Omental fat pad (tissue), 4 donors: ENCODE measurements around the gene LPAR6. TPM values are rescaled to one million over a fixed set of nuclear protein-coding genes. Genes with fewer than 3 reads are reported as not detected.
"Not testable (repeated sequence)": the region's sequence is repeated elsewhere in the genome, so short reads cannot be mapped to it uniquely, and the experiment has no call there.

Experiments used
- ATAC-seq: fragments of 150-250 bp; one replicate; pipeline ENCODE4 v1.9.1; 2016; ENCODE audit warnings: mild to moderate bottlenecking, moderate library complexity; ENCODE audit not compliant: low FRiP score
- DNase-seq: peaks from one replicate; pipeline ENCODE4 v3.0.0-alpha.2; 2019; ENCODE audit warnings: low spot score
- total RNA-seq, 4 donors: library from RNA; depleted of rRNA; stranded (reverse); fragments of >200 nt; gene quantifications; one replicate each; pipeline ENCODE4 v1.1.0, GENCODE V29; 2016
- TF ChIP-seq, protein P1 (sequence below), 3 donors: fragments of 450-650 bp; IDR thresholded peaks; one replicate each; pipeline ENCODE4 v1.5.1; 2016 to 2017; ENCODE audit warnings: antibody characterized with exemption in 3 of 3, mild to moderate bottlenecking in 3 of 3, moderate library complexity in 2 of 3

The LPAR6 gene
- total RNA-seq, 4 donors from 2014 or later, result 19.0 to 87.6 (median 33.4) TPM

DNA sequence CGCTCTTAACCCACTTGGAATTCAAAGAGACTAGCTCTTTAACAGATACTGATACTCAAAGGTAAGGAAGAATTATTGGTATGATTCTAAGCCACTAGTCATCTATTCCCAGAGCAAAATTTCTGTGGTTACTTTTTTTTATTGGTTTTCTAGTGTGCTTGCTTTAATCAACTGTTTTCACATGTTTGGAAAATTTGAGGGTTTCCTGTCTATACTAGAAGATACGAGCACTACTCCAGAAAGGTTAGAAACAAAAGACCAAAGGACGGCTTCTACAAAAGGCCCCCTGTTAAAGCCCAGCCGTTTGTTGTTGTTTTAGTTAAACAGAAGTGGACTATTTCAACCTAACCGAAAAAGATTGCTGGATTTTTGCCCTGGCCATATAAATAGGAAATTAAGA lies 18.5 kb upstream of the LPAR6 start:
- DNase-seq (no peak), ATAC-seq (no peak)
- TF ChIP-seq, protein P1, sequence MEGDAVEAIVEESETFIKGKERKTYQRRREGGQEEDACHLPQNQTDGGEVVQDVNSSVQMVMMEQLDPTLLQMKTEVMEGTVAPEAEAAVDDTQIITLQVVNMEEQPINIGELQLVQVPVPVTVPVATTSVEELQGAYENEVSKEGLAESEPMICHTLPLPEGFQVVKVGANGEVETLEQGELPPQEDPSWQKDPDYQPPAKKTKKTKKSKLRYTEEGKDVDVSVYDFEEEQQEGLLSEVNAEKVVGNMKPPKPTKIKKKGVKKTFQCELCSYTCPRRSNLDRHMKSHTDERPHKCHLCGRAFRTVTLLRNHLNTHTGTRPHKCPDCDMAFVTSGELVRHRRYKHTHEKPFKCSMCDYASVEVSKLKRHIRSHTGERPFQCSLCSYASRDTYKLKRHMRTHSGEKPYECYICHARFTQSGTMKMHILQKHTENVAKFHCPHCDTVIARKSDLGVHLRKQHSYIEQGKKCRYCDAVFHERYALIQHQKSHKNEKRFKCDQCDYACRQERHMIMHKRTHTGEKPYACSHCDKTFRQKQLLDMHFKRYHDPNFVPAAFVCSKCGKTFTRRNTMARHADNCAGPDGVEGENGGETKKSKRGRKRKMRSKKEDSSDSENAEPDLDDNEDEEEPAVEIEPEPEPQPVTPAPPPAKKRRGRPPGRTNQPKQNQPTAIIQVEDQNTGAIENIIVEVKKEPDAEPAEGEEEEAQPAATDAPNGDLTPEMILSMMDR (IDR thresholded peaks at IDR 0.05), result no peak

DNA sequence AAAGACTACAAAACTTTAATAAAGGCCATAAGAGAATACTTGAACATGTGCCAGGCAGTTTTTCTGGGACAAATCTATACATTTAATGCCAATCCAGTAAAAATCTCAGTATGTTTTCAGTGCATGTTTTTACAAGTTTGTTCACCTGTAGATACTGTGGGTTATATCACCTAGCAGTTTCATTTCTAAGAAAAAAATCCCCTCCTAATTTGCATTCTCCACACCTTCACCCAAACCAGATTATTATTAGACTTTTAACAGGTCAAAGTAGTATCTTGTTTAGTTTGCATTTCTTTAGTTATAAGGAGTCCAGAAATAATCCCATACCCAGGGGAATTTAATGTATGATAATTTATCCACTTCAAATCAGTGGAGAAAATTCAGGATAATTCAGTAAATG lies 17.0 kb upstream of the LPAR6 start:
- ATAC-seq (no peak), DNase-seq (no peak)
- TF ChIP-seq, protein P1 (IDR thresholded peaks at IDR 0.05), result no peak

DNA sequence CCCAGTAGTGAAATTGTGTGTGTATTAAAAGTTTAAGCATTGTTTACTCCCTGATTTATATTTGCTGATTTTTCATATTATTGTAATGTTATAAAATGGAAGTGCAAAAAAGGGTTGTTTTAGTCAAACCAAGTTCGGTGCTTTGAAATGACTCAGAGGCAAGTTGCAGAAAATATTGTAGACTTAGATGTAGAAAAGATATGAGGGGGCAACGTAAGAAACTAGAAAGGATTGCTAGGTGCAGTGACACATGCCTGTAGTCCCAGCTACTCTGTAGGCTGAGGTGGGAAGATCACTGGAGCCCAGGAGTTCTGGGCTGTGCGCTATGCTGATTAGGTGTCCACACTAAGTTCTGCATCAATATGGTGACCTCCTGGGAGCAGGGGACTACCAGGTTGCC lies 16.1 kb upstream of the LPAR6 start:
- DNase-seq, result no peak
- ATAC-seq, result no peak
- TF ChIP-seq, protein P1 (IDR thresholded peaks at IDR 0.05), result no peak

DNA sequence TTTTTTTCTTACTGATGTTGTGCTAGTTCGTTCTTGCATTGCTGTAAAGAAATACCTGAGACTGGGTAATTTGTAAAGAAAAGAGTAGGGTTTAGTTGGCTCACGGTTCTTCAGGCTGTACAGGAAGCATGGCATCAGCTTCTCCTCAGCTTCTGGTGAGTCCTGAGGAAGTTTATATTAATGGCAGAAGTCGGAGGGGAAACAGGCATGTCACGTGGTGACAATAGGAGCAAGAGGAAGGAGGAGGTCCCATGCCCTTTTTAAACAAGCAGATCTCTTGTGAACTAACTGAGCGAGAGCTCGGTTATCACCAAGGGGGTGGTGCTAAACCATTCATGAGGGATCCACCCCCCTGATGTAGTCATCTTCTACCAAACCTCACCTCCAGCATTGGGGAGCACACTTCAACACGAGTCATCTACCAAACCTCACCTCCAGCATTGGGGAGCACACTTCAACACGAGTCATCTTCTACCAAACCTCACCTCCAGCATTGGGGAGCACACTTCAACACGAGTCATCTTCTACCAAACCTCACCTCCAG lies 13.9 kb upstream of the LPAR6 start:
- DNase-seq, ATAC-seq: not testable (repeated sequence)

DNA sequence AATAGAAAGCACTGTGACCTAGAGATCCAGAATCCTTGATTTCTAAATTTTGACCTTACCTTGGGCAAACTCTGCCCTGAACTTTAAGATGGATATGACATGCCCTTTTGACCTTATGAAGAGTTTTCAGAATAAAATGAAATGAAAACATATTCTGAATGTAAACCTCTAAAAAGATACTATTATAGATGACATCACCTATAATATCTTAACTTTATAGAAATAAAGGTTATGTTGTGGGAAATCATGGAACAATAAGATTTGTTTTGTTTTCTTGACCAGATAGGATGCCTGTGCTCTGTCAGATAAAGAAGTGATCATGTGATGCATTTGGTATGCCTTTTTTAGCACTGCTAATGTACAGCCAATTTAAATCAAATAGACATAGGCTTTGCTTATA lies 13.1 kb upstream of the LPAR6 start:
- DNase-seq, result no peak
- TF ChIP-seq, protein P1 (IDR thresholded peaks at IDR 0.05), result no peak
- ATAC-seq, result no peak

DNA sequence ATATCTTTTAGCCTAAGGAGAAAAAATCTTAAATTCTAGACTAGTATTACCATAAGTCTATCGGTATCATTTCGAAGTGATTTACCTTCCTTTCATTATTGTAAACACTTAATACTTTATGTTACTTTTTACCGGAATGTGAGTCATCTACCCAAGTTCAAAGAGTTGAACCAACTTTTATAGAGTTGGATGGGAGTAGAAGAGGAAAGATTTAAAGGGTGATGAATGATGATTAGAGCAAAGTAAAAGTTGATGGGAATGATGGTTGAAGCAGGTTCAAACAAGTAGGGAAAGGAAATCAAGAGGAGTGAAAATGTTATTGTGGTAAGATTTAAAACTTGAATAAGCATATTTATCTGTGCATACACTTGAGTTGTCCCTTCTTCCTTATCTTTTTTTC lies 11.3 kb upstream of the LPAR6 start:
- DNase-seq (no peak), ATAC-seq (no peak)
- TF ChIP-seq, protein P1 (IDR thresholded peaks at IDR 0.05), result no peak

DNA sequence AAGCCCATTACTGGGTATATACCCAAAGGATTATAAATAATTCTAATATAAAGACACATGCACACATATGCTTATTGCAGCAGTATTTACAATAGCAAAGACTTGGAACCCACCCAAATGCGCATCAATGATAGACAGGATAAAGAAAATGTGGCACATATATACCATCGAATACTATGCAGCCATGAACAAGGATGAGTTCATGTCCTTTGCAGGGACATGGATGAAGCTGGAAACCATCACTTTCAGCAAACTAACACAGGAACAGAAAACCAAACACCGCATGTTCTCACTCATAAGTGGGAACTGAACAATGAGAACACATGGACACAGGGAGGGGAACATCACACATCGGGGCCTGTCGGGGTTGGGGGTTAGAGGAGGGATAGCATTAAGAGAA lies 9.1 kb upstream of the LPAR6 start:
- DNase-seq, ATAC-seq: not testable (repeated sequence)

DNA sequence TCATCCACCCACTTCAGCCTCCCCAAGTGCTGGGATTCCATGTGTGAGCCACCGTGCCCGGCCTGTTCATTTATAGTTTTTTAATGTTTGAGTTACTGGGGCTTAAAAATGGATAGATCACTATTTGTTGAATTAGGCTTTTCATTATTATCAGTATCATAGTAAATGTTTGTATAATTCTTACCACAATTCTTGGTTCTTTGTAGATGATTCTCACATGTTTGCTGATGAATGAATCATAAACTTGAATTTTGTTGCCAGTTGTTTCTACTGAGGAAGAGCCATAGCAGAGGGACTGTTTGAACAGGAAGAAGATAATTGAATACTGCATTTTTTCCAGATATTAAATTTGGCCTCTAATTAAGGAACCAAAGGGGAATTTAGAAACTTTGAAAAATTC lies 2.6 kb upstream of the LPAR6 start:
- ATAC-seq, result no peak
- TF ChIP-seq, protein P1 (IDR thresholded peaks at IDR 0.05), result no peak
- no peak for DNase-seq
